HEK293 (cell line): Measurements from ENCODE around the gene LAMA4.

Experiments
- CTCF ChIA-PET: fragments of 350-600 bp; formaldehyde crosslinking; extraction: SDS; loops from one replicate; lab custom pipeline; 2021; ENCODE audit warnings: antibody characterized with exemption; lab: Yijun Ruan, JAX
- POLR2A ChIA-PET: fragments of 300-600 bp; formaldehyde crosslinking; extraction: SDS; loops from one replicate; lab custom pipeline; 2020; ENCODE audit warnings: antibody characterized with exemption, inconsistent platforms; lab: Yijun Ruan, JAX
- H3K27ac ChIP-seq: fragments of 200-500 bp; sonication (Bioruptor generic); 2 replicates; pipeline ENCODE4 v1.5.1; 2014; ENCODE audit warnings: low read depth, low read length, control low read depth, inconsistent platforms; ENCODE audit errors: extremely low read depth
- H3K36me3 ChIP-seq, 2 experiments: fragments of 200-500 bp in 1 of 2; sonication (Bioruptor generic) in 1 of 2; 1 replicate in 1 of 2; 2 replicates in 1 of 2; pipeline ENCODE4 v1.5.1; 2014 to 2017; ENCODE audit warnings: inconsistent platforms in 2 of 2, low read length in 2 of 2; ENCODE audit not compliant: control insufficient read depth in 2 of 2, insufficient read depth in 1 of 2
- H3K4me1 ChIP-seq: fragments of 200-500 bp; sonication (Bioruptor generic); 2 replicates; pipeline ENCODE4 v1.5.1; 2014; ENCODE audit warnings: mild to moderate bottlenecking, low read length, inconsistent platforms; ENCODE audit not compliant: control insufficient read depth, insufficient read depth
- H3K4me3 ChIP-seq: 2 replicates; pipeline ENCODE4 v1.5.1; 2011; ENCODE audit warnings: low read depth, mild to moderate bottlenecking, control low read depth, low read length, moderate library complexity
- H3K9me3 ChIP-seq: fragments of 200-500 bp; sonication (Bioruptor generic); 2 replicates; pipeline ENCODE4 v1.5.1; 2014; ENCODE audit warnings: low read depth, low read length, inconsistent platforms; ENCODE audit not compliant: control insufficient read depth, insufficient read depth
- KLF17 ChIP-seq: fragments of 450-650 bp; formaldehyde crosslinking; IDR thresholded peaks from 2 replicates; pipeline ENCODE4 v1.5.1; 2016; ENCODE audit warnings: missing biosample characterization, missing genetic modification characterization
- KLF8 ChIP-seq: fragments of 450-650 bp; formaldehyde crosslinking; IDR thresholded peaks from 2 replicates; pipeline ENCODE4 v1.5.1; 2016; ENCODE audit warnings: missing biosample characterization, missing genetic modification characterization
- PATZ1 ChIP-seq: fragments of 450-650 bp; formaldehyde crosslinking; IDR thresholded peaks from 2 replicates; pipeline ENCODE4 v1.5.1; 2016; ENCODE audit warnings: missing biosample characterization, missing genetic modification characterization
- RBAK ChIP-seq: fragments of 450-650 bp; formaldehyde crosslinking; IDR thresholded peaks from 2 replicates; pipeline ENCODE4 v1.5.1; 2016; ENCODE audit warnings: missing biosample characterization, missing genetic modification characterization
- SCRT1 ChIP-seq: fragments of 450-650 bp; formaldehyde crosslinking; IDR thresholded peaks from 2 replicates; pipeline ENCODE4 v1.5.1; 2016; ENCODE audit warnings: missing biosample characterization, missing genetic modification characterization, borderline replicate concordance
- SP3 ChIP-seq: fragments of 450-650 bp; formaldehyde crosslinking; IDR thresholded peaks from 2 replicates; pipeline ENCODE4 v1.5.1; 2016; ENCODE audit warnings: missing biosample characterization, missing genetic modification characterization
- SP7 ChIP-seq: fragments of 450-650 bp; formaldehyde crosslinking; IDR thresholded peaks from 2 replicates; pipeline ENCODE4 v1.5.1; 2016; ENCODE audit warnings: missing biosample characterization, missing genetic modification characterization
- YY2 ChIP-seq: fragments of 450-650 bp; formaldehyde crosslinking; IDR thresholded peaks from 2 replicates; pipeline ENCODE4 v1.5.1; 2016; ENCODE audit warnings: missing biosample characterization, missing genetic modification characterization
- ZBTB11 ChIP-seq: fragments of 450-650 bp; formaldehyde crosslinking; conservative IDR thresholded peaks from 2 replicates; pipeline ENCODE4 v1.5.1; 2016; ENCODE audit warnings: low read depth, missing biosample characterization, missing genetic modification characterization
- ZBTB17 ChIP-seq: fragments of 450-650 bp; formaldehyde crosslinking; IDR thresholded peaks from 2 replicates; pipeline ENCODE4 v1.5.1; 2016; ENCODE audit warnings: missing biosample characterization, missing genetic modification characterization
- ZBTB44 ChIP-seq: fragments of 450-650 bp; IDR thresholded peaks from 2 replicates; pipeline ENCODE4 v1.5.1; 2018; ENCODE audit warnings: missing biosample characterization, mild to moderate bottlenecking, missing genetic modification characterization
- ZBTB6 ChIP-seq: fragments of 450-650 bp; formaldehyde crosslinking; IDR thresholded peaks from 2 replicates; pipeline ENCODE4 v1.5.1; 2017; ENCODE audit warnings: missing biosample characterization, missing genetic modification characterization
- ZBTB7A ChIP-seq: fragments of 450-650 bp; formaldehyde crosslinking; IDR thresholded peaks from 2 replicates; pipeline ENCODE4 v1.5.1; 2016; ENCODE audit warnings: low read depth, missing biosample characterization, missing genetic modification characterization
- ZNF121 ChIP-seq: fragments of 450-650 bp; formaldehyde crosslinking; IDR thresholded peaks from 2 replicates; pipeline ENCODE4 v1.5.1; 2016; ENCODE audit warnings: missing biosample characterization, missing genetic modification characterization
- ZNF202 ChIP-seq: fragments of 450-650 bp; formaldehyde crosslinking; IDR thresholded peaks from 2 replicates; pipeline ENCODE4 v1.5.1; 2016; ENCODE audit warnings: missing biosample characterization, missing genetic modification characterization, borderline replicate concordance
- ZNF341 ChIP-seq: fragments of 450-650 bp; formaldehyde crosslinking; IDR thresholded peaks from 2 replicates; pipeline ENCODE4; 2016; ENCODE audit warnings: low read depth, missing biosample characterization, missing genetic modification characterization
- ZNF37A ChIP-seq: fragments of 450-650 bp; IDR thresholded peaks from 2 replicates; pipeline ENCODE4 v1.5.1; 2018; ENCODE audit warnings: missing biosample characterization, missing genetic modification characterization
- ZNF404 ChIP-seq: fragments of 450-650 bp; formaldehyde crosslinking; IDR thresholded peaks from 2 replicates; pipeline ENCODE4 v1.5.1; 2017; ENCODE audit warnings: missing biosample characterization, missing genetic modification characterization
- ZNF423 ChIP-seq: fragments of 450-650 bp; formaldehyde crosslinking; IDR thresholded peaks from 2 replicates; pipeline ENCODE4 v1.5.1; 2016; ENCODE audit warnings: missing biosample characterization, missing genetic modification characterization
- ZNF473 ChIP-seq: fragments of 450-650 bp; formaldehyde crosslinking; IDR thresholded peaks from 2 replicates; pipeline ENCODE4 v1.5.1; 2017; ENCODE audit warnings: missing biosample characterization, missing genetic modification characterization
- ZNF521 ChIP-seq: fragments of 450-650 bp; formaldehyde crosslinking; IDR thresholded peaks from 2 replicates; pipeline ENCODE4 v1.5.1; 2017; ENCODE audit warnings: missing biosample characterization, mild to moderate bottlenecking, missing genetic modification characterization
- ZNF529 ChIP-seq: fragments of 450-650 bp; formaldehyde crosslinking; IDR thresholded peaks from 2 replicates; pipeline ENCODE4 v1.5.1; 2017; ENCODE audit warnings: missing genetic modification characterization, missing biosample characterization; ENCODE audit not compliant: insufficient replicate concordance
- ZNF544 ChIP-seq: fragments of 450-650 bp; formaldehyde crosslinking; IDR thresholded peaks from 2 replicates; pipeline ENCODE4 v1.5.0; 2017; ENCODE audit warnings: missing biosample characterization, missing genetic modification characterization
- ZNF76 ChIP-seq: fragments of 450-650 bp; formaldehyde crosslinking; IDR thresholded peaks from 2 replicates; pipeline ENCODE4; 2016; ENCODE audit warnings: low read depth, missing biosample characterization, missing genetic modification characterization, borderline replicate concordance
- ZNF776 ChIP-seq: fragments of 450-650 bp; formaldehyde crosslinking; IDR thresholded peaks from 2 replicates; pipeline ENCODE4 v1.5.0; 2017; ENCODE audit warnings: missing biosample characterization, missing genetic modification characterization, borderline replicate concordance
- ZNF792 ChIP-seq: fragments of 450-650 bp; formaldehyde crosslinking; IDR thresholded peaks from 2 replicates; pipeline ENCODE4 v1.5.1; 2016; ENCODE audit warnings: missing biosample characterization, missing genetic modification characterization

LAMA4 gene

GRCh38 chr6:112193117-112193516 lies 61.2 kb downstream of the LAMA4 start (continued):
- TF ChIP-seq ZBTB11 (no peak), ZNF76 (no peak), ZNF792 (tag by site-specific recombination) (no peak), ZNF404 (tag by site-specific recombination) (no peak), SP3 (tag by site-specific recombination) (no peak), PATZ1 (no peak), ZNF202 (tag by site-specific recombination) (no peak), ZNF121 (no peak), ZNF473 (tag by site-specific recombination) (no peak), ZNF37A (no peak)

- H3K4me3 ChIP-seq = no peak overlapping the region
- no peaks in the 10 kb centered on the region for H3K9me3 ChIP-seq
- CTCF ChIA-PET = interaction anchor here (0.6 to 1.2 kb wide), 3 partner anchors 11 to 1746 kb away, joined by 3 to 7 read pairs (median 3); no protein-coding TSS in a partner anchor
- TF ChIP-seq ZBTB7A (tag by site-specific recombination) = no peak
- no peak for TF ChIP-seq YY2
- TF ChIP-seq ZNF544 (tag by site-specific recombination) = no peak
- no peak for TF ChIP-seq SCRT1 (tag by site-specific recombination)
- TF ChIP-seq ZNF341 = no peak
- no peak for TF ChIP-seq ZBTB17 (tag by site-specific recombination)
- TF ChIP-seq ZBTB44 (tag by site-specific recombination) = no peak
- TF ChIP-seq KLF17 (tag by site-specific recombination) = no peak
- no peak for TF ChIP-seq ZNF423 (tag by site-specific recombination)
- TF ChIP-seq SP7 (tag by site-specific recombination) = no peak
- TF ChIP-seq RBAK (tag by site-specific recombination) = no peak
- no peak for TF ChIP-seq KLF8
- TF ChIP-seq ZNF521 = no peak
- no peak for TF ChIP-seq ZNF776
- TF ChIP-seq ZNF529 (tag by site-specific recombination) = no peak
- no peak for TF ChIP-seq ZBTB6 (tag by site-specific recombination)
- TF ChIP-seq PATZ1 = no peak
- POLR2A ChIA-PET = no interaction called here
- H3K4me1 ChIP-seq = peaks cover 16% of the 10 kb centered on the region
- no peak overlapping the region for H3K27ac ChIP-seq
- no peaks in the 10 kb centered on the region for H3K36me3 ChIP-seq
These were observed 62.8 kb downstream of the LAMA4 start for GRCh38 chr6:112191509-112192020.
